DOHH2 (cell line): ENCODE results near the gene CLCA4.

ENCODE experiments used
- H3F3A ChIP-seq: fragments of 200-600 bp; sonication (generic), shearing (Covaris generic); 2 replicates; pipeline ENCODE4 v1.6.0; 2016; ENCODE audit warnings: antibody characterized with exemption, mild to moderate bottlenecking; ENCODE audit not compliant: control insufficient read depth, insufficient read depth
- H3K27ac ChIP-seq: fragments of 200-600 bp; sonication (generic); 2 replicates; pipeline ENCODE4 v1.5.1; 2014; ENCODE audit warnings: low read depth, mild to moderate bottlenecking, low read length, moderate library complexity
- H3K27me3 ChIP-seq: fragments of 200-600 bp; sonication (generic); 2 replicates; pipeline ENCODE4 v1.6.1; 2014; ENCODE audit warnings: mild to moderate bottlenecking, low read length, mixed read lengths; ENCODE audit not compliant: control insufficient read depth
- H3K36me3 ChIP-seq: fragments of 200-600 bp; sonication (generic); 2 replicates; pipeline ENCODE4 v1.6.1; 2014; ENCODE audit warnings: mild to moderate bottlenecking, low read length, moderate library complexity, mixed read lengths; ENCODE audit not compliant: control insufficient read depth
- H3K4me1 ChIP-seq: fragments of 200-600 bp; sonication (generic); 2 replicates; pipeline ENCODE4 v1.6.1; 2014; ENCODE audit warnings: mild to moderate bottlenecking, low read length, mixed read lengths; ENCODE audit not compliant: control insufficient read depth
- H3K4me2 ChIP-seq: fragments of 200-600 bp; sonication (generic); 2 replicates; pipeline ENCODE4 v1.6.0; 2014; ENCODE audit warnings: mild to moderate bottlenecking, low read length, moderate library complexity
- H3K4me3 ChIP-seq: fragments of 200-600 bp; sonication (generic); 2 replicates; pipeline ENCODE4 v1.5.1; 2014; ENCODE audit warnings: mild to moderate bottlenecking, low read length, mixed read lengths
- H3K79me2 ChIP-seq: fragments of 200-600 bp; sonication (generic); 2 replicates; pipeline ENCODE4 v1.6.1; 2014; ENCODE audit warnings: mild to moderate bottlenecking, low read length, mixed read lengths; ENCODE audit not compliant: control insufficient read depth
- H3K9me2 ChIP-seq: fragments of 200-600 bp; sonication (generic); replicated peaks from 2 replicates; pipeline ENCODE4 v1.6.1; 2014; ENCODE audit warnings: mild to moderate bottlenecking, low read length, mixed read lengths; ENCODE audit not compliant: control insufficient read depth
- H3K9me3 ChIP-seq: fragments of 200-600 bp; sonication (generic); 2 replicates; pipeline ENCODE4 v1.6.1; 2014; ENCODE audit warnings: antibody characterized with exemption, low read length, mixed read lengths; ENCODE audit not compliant: control insufficient read depth, insufficient read depth
- H4K20me1 ChIP-seq: fragments of 200-600 bp; sonication (generic); 2 replicates; pipeline ENCODE4 v1.6.0; 2014; ENCODE audit warnings: low read depth, mild to moderate bottlenecking, antibody characterized with exemption, low read length, moderate library complexity; ENCODE audit not compliant: control insufficient read depth, insufficient read depth
- CTCF ChIP-seq: fragments of 200-600 bp; sonication (generic); IDR thresholded peaks from one replicate; pipeline ENCODE4 v1.5.1; 2014; ENCODE audit warnings: antibody characterized with exemption, mild to moderate bottlenecking, low read depth, low read length; ENCODE audit not compliant: poor library complexity, severe bottlenecking
- EZH2phosphoT487 ChIP-seq: fragments of 200-600 bp; sonication (generic); IDR thresholded peaks from 2 replicates; pipeline ENCODE4 v1.6.1; 2017; ENCODE audit warnings: borderline replicate concordance, mild to moderate bottlenecking, antibody characterized with exemption, low read length, moderate library complexity, mixed read lengths

Gene CLCA4

GRCh38 chr1:86581231-86581630 lies 34.4 kb downstream of the CLCA4 start:
- no peaks in the 10 kb centered on the region for H3K4me1 ChIP-seq
- H3K27me3 ChIP-seq = peaks cover 5% of the 10 kb centered on the region; the same call in 1 of the 2 replicates
- H3K9me3 ChIP-seq = no peaks in the 10 kb centered on the region
- no peaks in the 10 kb centered on the region for H3K36me3 ChIP-seq
- H4K20me1 ChIP-seq = no peaks in the 10 kb centered on the region
- no peaks in the 10 kb centered on the region for H3K79me2 ChIP-seq
- H3K27ac ChIP-seq = no peak overlapping the region
- H3K4me2 ChIP-seq = no peak overlapping the region
- H3F3A ChIP-seq = no peaks in the 10 kb centered on the region
- H3K4me3 ChIP-seq = no peak overlapping the region
- no peak for TF ChIP-seq EZH2phosphoT487
- H3K9me2 ChIP-seq = no peaks in the 10 kb centered on the region

- Histone ChIP-seq H3F3A (no peaks in the 10 kb centered on the region), H3K27me3 (peaks cover 5% of the 10 kb centered on the region; the same call in 1 of the 2 replicates), H3K79me2 (no peaks in the 10 kb centered on the region), H3K4me3 (no peak overlapping the region), H3K27ac (no peak overlapping the region), H3K9me3 (no peaks in the 10 kb centered on the region), H4K20me1 (no peaks in the 10 kb centered on the region), H3K9me2 (no peaks in the 10 kb centered on the region), H3K4me2 (no peak overlapping the region), H3K4me1 (no peaks in the 10 kb centered on the region), H3K36me3 (no peaks in the 10 kb centered on the region)
- no peak for TF ChIP-seq CTCF
- no peak for TF ChIP-seq EZH2phosphoT487
These were observed 35.3 kb downstream of the CLCA4 start for GRCh38 chr1:86582161-86582560.

- H3K9me2 ChIP-seq = no peaks in the 10 kb centered on the region
- H3K79me2 ChIP-seq = no peaks in the 10 kb centered on the region
- H3K4me2 ChIP-seq = no peak overlapping the region
- TF ChIP-seq CTCF (no peak), EZH2phosphoT487 (no peak)
- H3K9me3 ChIP-seq = no peaks in the 10 kb centered on the region
- no peak overlapping the region for H3K4me3 ChIP-seq
- no peaks in the 10 kb centered on the region for H3K36me3 ChIP-seq
- peaks cover 7% of the 10 kb centered on the region; the same call in 1 of the 2 replicates for H3K27me3 ChIP-seq
- no peak overlapping the region for H3K27ac ChIP-seq
- H3K4me1 ChIP-seq = no peaks in the 10 kb centered on the region
- H4K20me1 ChIP-seq = no peaks in the 10 kb centered on the region
- H3F3A ChIP-seq = no peaks in the 10 kb centered on the region
These were observed 36.2 kb downstream of the CLCA4 start for GRCh38 chr1:86583032-86583431.

- Histone ChIP-seq H3K4me3 (no peak overlapping the region), H3K4me1 (no peaks in the 10 kb centered on the region), H3K9me2 (no peaks in the 10 kb centered on the region), H3K36me3 (no peaks in the 10 kb centered on the region), H3K27ac (no peak overlapping the region), H3F3A (no peaks in the 10 kb centered on the region), H3K4me2 (no peak overlapping the region), H3K27me3 (peaks cover 7% of the 10 kb centered on the region; the same call in 1 of the 2 replicates), H3K79me2 (no peaks in the 10 kb centered on the region), H3K9me3 (no peaks in the 10 kb centered on the region), H4K20me1 (no peaks in the 10 kb centered on the region)
- no peak for TF ChIP-seq EZH2phosphoT487
- TF ChIP-seq CTCF = no peak
These were observed 36.7 kb downstream of the CLCA4 start for GRCh38 chr1:86583593-86583992.
